CD4-positive, alpha-beta T cell treated with Interleukin-4 for 4 hours (primary cell): ENCODE data around the gene ROPN1L.
"Not testable (repeated sequence)": the region's sequence is repeated elsewhere in the genome, so short reads cannot be mapped to it uniquely, and the experiment has no call there.

ENCODE experiments used
- DNase-seq: peaks from one replicate; pipeline ENCODE4 v3.0.0-alpha.2; 2020

ROPN1L gene

DNA sequence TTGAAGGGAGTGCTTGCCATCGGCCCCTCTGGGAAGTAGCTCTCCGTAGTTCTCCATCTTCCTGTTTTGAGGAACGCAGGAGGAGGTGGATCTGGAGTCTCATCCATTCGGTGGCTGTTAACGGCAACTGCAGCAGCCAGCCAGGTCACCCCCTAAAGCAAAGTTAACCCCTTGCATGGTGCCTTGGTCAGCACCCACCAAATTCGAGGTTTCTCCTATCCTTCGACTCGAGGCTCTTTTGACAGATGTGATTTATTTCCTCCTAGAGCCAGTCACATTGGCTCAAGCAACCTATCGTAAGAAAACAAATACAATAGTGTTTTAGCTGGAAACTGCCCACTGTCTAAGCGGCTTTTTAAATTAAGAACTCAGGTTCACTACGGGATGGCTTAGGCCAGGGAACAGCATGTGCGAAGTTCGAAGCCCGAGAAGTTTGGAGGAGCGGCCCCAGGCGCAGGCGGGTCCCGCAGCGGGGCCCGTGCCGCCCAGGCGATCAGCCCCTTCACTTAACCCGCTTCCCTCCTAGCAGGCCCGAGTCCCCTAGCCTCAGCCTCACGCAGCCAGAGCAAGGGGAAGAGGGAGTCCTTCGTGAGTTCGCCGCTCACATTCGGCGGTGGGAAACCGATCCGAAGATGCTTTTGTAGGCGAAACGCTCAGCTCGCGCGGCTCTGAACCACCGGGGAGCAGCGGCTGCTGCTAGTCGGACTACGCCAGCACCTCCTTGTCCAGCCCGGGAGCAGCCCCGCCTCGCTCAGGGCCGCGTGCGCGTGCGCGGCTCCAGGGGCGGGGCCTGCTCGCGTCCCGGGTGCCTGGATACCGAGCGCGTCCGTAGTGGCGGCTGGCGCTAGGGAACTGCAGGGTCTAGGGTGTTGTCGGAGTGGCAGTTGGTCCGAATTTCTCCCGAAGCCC, at the start of gene ROPN1L:
Gene ROPN1L (plus strand): TSS at position 797 of the 909 bp plus-strand sequence. CDS start 289 bp downstream, outside the sequence.
- DNase-seq: peak; percentile 71

DNA sequence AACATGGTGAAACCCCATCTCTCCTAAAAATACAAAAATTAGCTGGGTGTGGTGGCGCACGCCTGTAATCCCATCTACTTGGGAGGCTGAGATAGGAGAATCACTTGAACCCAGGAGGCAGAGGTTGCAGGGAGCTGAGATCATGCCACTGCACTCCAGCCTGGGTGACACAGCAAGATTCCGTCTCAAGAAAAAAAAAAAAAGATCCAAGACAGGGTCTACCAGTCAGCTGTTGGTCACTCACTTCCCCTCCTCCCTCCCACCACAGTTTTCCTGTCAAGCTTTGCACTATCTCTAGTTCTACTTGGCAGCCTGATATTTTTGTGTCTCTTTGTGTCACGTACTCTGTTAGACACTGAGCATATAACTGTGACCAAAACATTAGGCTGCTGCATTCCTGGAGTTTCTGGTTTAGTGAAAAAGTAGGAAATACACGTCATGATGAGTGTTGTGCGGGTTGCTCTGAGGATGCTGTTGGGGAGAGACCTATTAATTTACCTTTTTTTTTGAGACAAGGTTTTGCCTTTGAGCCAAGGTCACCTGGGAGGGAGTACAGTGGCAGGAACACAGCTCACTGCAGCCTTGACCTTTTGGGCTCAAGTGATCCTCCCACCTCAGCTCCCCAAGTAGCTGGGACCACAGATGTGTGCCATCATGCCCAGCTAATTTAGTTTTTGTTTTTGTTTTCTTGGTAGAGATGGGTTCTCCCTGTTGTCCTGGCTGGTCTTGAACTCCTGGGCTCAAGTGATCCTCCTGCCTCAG, 48.9 kb upstream of the ROPN1L start:
- not testable (repeated sequence) for DNase-seq

DNA sequence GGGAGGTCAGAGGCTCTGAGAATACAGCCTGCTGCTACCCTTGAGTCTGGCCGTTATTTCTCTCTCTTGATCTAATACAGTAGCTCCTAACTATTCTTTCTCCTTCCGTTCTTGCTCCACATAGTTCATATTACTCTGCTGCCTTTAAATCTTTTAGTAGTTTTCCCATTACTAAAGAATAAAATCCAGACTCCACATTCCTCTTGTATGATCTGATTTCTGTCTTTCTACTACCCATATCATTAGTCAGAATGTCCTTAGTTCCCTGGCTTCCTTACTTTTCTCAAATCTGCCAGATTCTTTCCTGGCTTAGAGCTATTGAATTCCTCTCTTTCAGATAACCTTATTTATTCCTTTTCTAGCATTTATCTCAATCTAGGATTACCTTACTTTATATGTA, 48.2 kb upstream of the ROPN1L start:
- no peak for DNase-seq

DNA sequence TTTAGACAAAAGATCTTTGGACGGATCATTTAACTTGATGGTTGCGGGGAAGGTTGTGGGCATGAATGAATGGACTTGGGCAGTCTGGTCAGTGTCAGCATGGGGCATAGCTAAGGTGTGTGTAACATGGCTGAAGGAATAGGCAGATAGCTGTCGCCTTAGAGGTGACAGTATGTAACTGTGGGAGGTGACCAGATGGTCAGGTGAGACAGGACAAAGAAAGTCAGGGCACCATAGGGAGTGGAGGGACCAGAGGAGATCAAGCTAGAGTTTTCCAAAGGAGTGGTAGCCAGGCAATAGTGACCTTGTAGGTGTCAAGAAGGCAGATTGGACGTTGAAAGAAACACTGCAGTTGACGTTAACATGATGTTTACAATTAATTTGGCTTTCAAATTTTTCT, 45.1 kb upstream of the ROPN1L start:
- no peak for DNase-seq

DNA sequence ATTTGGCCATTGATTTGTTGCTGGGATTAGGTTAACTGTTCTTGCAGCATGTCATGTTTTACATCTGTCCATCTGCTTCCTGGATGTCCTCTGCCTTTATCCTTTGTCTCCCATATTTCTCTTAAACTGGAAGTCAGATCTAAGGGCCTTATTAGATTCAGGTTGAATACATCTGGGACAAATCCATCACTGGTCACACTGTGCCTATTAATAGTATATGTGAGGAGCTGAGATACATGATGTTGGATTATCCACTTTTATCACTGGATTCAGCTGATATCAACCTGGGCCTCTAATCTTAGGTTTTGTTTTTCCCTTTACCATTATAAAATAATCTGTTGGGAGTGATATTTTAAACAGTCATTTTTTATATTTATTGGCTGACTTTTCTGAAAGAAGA, 41.8 kb upstream of the ROPN1L start:
- no peak for DNase-seq

DNA sequence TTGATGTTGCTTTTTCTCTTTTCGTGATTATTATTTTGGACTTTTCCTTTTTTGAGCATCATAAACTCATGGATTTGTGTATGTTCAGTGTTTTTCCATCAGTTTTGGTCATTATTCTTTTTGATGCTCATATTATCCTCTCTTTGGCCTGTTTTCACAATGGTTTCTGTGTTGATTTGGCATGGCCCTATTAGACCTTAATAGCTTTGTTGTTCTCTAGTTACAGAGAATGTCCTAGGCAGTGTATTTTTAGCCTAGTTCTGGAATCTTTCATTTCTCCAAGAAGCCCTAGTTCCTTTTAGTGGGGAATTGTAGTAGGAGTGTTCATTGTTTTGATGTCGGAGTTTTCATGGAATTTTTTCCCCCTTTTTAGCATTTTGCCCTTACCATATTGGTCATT, 41.3 kb upstream of the ROPN1L start:
- DNase-seq: no peak

DNA sequence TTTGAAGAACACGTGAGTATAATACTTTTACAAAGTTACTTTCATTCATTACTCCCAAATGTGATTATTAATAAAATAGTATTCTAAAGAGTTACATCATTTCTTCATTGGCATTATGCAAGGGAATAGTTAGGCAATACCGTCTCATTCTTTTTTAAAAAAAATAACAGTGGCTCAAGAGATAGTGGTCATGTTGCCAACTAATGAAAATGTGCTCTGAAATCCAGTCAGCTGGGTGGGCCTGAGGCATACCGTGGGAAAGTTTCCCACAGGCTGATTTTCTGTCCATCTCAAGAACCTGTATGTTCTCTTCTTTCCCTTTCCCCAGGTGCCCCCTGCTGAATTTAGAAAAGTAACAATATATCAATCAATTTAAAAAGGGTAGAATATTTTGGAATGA, 40.8 kb upstream of the ROPN1L start:
- no peak for DNase-seq

DNA sequence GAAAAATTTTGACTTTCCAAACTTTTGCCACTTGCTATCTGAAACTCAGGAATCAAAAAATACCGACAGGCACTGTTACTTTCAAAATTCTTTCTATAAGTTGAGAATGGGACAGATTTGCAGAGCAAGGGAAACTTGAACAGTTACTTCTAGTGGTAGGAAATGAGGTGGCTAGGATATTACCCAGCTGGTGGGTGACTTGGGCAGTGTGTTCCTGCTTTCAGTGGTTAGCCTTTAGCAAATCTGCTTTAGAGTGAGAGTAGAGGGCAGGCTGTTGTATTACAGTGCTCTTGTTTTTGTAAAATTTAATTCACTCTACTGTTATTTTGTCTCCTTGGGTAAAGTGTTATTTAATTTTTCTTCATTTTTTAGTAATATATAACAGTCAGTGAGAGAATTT, 40.2 kb upstream of the ROPN1L start:
- no peak for DNase-seq

DNA sequence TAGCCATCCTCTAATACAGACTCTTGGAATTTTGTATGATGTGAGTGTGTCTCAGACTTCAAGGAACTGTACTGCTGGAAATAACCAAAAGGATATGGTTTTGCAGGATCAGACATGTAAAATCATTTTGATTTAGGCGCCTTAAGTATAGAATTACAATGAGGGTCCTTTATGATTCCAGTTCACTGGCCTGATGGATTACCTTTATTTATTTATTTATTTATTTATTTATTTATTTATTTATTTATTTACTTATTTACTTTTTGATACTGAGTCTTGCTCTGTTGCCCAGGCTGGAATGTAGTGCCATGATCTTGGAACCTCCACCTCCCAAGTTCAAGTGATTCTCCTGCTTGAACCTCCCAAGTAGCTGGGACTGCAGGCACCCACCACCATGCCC, 37.9 kb upstream of the ROPN1L start:
- no peak for DNase-seq

DNA sequence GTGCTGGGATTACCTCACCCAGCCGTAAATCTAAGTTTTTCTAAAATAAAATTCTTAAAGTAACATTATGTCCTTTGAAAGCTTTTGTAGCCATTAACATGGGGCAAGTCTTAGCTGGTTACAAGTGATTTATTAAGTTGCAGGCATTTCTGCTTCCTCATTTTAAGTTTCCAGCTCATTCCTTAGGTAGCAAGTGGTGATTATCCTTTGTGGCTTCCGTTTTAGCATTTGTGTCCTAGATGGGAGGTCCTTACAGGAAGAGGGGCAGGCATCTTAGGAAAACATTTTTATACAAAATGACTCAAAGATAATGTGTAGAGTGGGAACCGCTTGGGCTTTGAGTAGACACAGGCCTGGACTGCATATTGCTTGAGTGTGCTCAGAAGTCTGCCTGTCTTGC, 35.0 kb upstream of the ROPN1L start:
- no peak for DNase-seq

DNA sequence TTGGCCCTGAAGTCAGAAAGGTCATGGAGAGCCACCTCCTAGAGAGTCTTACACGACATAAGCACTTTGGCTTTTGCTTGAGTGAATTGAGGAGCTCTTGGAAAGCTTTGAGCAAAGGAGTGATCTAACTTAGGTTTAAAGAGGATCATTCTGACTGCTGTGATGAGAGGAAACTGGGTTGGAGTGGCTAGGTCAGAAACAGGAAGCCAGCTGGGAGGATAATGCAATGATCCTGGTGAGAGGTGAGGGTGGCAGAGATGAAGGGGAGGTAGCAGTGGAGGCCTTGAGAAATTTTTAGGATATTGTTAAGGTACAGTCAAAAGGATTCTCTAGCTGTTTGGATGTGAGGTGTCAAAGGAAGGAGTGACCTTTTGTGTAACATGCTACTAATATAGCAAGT, 32.2 kb upstream of the ROPN1L start:
- DNase-seq: no peak

DNA sequence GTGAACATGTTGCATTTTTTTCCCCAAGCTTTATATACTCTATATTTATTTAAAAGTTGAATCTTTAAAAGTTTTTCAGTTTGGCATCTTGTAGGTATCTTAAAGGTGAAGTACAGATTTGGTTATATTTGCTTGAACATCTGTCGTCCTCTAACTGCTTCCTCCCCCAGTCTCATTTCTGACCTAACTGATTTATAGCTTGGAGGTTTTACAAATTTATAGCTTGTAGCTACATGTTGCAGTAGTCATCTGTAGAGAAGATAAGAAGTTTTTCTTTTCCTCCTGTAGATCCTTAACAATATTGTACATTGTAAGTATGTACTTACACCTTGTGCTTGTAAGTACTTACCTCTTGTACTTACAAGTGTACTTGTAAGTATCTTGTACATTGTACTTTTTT, 31.0 kb upstream of the ROPN1L start:
- no peak for DNase-seq

DNA sequence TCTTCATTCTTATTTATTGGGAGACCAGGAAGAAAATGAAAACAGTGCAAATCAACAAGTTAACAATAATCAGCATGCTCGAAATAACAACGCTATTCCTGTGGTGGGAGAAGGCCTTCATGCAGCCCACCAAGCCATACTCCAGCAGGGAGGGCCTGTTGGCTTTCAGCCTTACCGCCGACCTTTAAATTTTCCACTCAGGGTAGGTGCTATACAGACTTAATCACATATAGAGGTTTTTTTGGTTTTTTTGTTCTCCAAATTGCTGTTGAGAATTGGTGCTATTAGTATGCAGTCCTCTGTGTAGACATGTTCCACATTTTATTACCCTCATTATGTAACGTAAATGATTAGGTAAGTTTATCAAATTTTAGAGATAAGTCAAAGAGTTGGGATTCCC, 30.3 kb upstream of the ROPN1L start:
- no peak for DNase-seq

DNA sequence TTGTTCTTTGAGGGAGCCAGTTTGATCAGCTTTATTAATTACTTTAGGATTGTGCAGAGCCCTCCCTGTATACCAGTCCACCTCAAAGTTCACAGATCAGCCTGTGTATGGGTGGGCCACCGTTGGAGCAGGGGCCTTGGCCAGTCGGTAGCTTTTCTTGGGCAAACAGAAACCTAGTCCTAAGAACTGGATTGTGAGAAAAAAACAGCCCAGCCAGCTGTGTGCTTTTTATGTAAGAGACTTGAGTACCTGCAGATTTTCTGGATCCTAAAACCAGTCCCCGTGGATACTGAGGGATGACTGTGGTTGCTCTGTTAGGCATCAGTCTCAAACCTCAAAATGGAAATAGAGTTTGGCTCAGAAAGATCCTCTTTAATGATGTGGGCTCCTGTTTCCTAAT, 24.8 kb upstream of the ROPN1L start:
- no peak for DNase-seq

DNA sequence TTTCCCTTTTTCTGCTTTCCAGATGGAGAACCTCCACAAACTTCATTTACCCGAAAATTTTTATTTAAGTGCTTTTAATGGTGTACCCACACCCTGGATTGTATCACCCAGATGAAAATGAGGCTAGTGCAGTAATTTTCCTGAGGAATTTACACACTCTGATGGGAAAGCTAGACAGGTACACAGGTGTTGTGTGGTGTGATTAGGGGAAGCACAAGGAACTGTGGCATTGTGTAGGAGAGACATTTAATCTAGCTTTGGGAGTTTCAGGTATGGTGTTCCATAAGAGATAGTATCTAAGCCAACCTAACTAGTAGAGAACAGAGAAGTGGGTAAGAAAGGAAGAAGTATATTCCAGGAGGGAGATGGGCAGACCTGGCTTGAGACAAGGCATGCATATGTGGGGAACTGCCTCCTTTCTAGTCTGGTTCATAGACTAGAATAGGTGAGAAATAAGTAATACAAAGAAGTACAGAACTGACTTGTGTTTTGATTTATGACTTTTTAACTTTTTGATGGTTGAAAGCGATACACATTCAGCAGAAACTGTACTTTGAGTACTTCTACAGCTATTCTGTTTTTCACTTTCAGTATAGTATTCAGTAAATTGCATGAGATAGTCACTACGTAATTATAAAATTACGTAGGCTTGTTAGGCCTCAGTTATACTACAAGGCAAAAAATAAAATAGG, 22.9 kb upstream of the ROPN1L start:
- DNase-seq: no peak

DNA sequence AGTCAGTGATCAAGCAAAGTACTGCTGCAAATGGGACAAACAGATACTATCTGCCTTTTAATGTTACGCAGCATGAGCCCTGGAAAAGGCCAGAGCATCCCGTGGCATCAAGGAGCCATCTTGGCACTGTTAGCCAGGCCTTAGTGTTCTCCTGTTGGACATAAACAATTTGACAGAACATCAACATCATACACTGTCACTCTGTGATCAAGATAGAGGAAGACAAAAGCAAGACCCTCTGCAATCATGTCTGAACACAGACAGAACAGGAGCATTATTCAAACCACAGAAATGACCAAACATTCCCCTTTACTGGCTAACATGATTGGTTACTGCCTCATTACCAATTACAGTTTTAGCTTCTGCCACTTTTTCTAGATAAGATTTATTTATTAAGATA, 21.2 kb upstream of the ROPN1L start:
- no peak for DNase-seq

DNA sequence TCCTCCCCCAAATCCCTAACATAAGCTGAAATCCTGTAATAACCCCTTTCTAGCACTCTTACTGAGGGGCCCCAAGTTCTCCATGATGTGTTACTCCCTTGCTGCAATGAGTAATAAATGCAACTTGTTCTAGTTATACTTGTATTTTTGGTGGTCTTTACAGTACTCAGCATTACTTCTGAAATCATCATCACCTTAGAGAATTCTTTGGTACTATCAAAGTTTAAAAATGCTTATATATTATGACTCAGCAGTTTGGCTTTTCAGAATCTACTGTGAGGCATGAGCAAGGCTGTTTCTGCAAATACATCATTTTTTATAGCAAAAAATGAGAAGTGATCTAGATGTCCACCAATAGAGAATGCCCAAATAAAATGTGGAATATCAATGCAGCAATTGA, 20.7 kb upstream of the ROPN1L start:
- DNase-seq: no peak

DNA sequence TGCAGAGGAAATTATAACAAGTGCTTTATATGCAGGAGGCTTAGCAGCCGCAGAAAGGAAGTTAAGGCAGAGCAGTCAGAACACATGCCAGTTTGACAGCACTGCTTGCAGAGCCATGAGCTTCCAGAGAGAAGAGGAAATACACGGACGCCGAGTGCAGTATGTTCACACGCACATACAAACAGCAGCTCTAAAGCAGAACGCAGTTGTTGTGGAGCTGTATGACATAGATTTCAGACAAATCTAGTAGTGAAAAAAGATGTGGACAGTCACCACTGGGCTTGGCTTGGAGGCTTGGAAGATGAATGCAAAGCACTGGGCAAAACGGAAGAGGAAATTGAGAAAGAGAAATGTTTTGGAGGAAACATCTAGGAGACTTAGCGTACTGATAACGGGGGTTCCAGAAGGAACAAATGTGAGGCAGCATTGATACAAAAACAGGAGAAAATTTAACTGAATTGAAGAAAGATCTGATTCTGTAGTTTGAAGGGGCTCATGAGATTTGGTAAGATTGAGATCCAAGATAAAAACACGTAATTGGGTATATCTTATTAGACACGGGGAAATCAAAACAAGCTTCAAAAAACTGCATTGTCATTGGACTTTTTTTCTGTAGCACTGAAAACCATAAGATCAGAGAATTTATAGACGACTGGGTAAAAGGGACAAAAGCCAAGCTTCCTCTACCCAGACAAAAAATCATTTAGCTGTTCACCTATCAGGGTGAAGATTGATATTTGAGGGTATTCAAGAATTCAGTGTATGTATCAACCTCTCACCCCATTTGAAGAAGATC, 19.6 kb upstream of the ROPN1L start:
- no peak for DNase-seq

DNA sequence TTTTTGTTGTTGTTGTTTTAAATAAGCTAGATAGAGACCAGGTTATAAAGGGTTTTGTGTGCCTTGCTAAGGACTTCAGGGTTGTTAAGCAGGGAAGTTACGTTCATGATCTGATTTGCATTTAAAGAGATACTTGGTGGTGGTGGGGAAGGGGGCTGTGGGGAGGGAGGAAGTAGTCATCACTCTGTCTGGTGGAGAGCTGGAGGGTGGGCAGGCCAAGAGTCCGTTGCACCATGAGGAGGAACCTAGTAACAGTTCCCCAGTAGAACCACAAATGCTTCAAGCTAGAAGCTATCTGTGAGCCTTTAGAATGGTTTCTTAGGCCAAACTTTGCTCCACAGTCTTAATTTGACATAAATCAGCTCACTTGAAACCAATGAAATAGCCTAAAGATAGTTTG, 18.7 kb upstream of the ROPN1L start:
- no peak for DNase-seq

DNA sequence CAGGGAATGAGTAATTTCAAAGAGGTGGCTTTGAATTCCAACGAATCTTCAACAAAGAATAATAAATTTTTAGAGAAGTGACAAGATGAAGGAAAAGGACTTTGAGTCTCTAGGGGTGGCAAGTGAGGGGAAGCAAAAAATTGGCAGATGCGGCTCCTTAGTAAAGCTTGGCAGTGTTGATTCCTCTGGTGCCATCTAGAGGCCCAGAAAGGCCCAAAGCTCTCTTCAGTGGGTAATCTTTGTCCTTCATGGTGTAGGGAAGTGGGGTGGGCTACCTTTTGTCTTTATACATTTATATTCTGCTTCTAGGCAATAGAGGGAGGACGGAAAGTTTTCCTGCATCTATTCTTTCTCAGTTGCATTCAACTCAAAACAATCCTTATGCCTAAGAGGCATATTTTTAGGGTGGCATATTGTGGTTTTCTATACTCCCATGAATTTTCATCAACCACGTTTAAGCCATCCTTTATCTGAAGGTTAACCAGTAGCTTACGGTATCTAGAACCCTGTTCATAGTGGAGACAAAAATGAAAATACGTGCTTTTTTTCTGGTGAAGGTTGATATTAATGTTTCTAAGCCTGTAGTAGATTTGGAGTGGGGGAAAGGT, 17.5 kb upstream of the ROPN1L start:
- no peak for DNase-seq

DNA sequence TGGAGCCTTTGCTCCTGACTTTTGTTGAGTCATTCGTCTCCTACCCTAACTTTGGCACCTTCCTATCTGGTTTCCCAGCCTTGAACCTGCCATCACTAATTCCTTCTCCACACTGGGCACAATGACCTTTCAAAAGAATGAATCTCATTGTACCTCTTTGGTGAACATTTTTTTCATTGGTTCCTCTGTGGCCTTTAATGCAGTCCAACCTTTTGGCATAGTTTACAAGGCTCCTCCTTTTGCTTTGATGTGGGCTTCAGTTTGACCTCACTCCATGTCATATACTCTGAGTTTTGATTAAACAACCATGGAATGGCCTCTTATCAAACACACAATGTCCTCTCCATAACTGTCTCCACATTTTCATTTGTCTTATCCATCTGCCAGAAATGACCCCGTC, 14.5 kb upstream of the ROPN1L start:
- no peak for DNase-seq

DNA sequence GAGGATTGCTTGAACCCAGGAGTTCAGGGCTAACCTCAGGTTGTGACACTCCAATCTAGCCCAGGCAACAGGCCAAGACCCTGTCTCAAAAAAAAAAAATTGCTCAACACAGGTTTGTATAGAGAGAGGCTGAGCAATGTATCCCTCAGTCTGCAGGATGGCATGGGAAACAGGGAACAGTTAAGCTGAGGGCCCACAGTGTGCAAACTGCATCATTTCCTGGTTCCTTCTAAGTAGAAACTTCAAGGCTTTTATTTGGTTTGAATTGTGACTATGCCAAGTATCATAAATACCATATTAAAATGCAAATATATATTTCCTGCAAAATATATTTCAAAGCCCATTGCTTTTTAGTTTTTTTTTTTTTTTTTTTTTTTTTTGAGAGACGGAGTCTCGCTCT, 13.7 kb upstream of the ROPN1L start:
- DNase-seq: no peak
